Suppressor macrophage (primary cell): ENCODE measurements around the gene CREBRF.
"Not testable (repeated sequence)": the region's sequence is repeated elsewhere in the genome, so short reads cannot be mapped to it uniquely, and the experiment has no call there.

Source experiments
- DNase-seq, 4 experiments: peaks; one replicate each; pipeline ENCODE4 v3.0.0-alpha.2; 2020 to 2022

CREBRF gene

GRCh38 chr5:173035904-173036707, 20.0 kb upstream of the CREBRF start:
- DNase-seq: peak; percentile 30 to 64 (median 42)

- DNase-seq: no peak
Observed at GRCh38 chr5:173039188-173039587, 17.0 kb upstream of the CREBRF start.

GRCh38 chr5:173039964-173040363, 16.2 kb upstream of the CREBRF start:
- no peak for DNase-seq

- DNase-seq: no peak
Observed at GRCh38 chr5:173041881-173042762, 14.0 kb upstream of the CREBRF start.

- DNase-seq: no peak
Observed at GRCh38 chr5:173042763-173043107, 13.4 kb upstream of the CREBRF start.

GRCh38 chr5:173045474-173045873, 10.7 kb upstream of the CREBRF start:
- DNase-seq: no peak

GRCh38 chr5:173047096-173047837, 8.9 kb upstream of the CREBRF start:
- DNase-seq: not testable (repeated sequence)

- DNase-seq: no peak
Observed at GRCh38 chr5:173047838-173048105, 8.4 kb upstream of the CREBRF start.

GRCh38 chr5:173050791-173051190, 5.4 kb upstream of the CREBRF start:
- no peak for DNase-seq

- DNase-seq: no peak
Observed at GRCh38 chr5:173051746-173052145, 4.4 kb upstream of the CREBRF start.

- DNase-seq: no peak
Observed at GRCh38 chr5:173053041-173053440, 3.1 kb upstream of the CREBRF start.

- no peak for DNase-seq
Observed at GRCh38 chr5:173055042-173055721, 970 bp upstream of the CREBRF start.

GRCh38 chr5:173055722-173055982, 500 bp upstream of the CREBRF start:
- peak in 1 of 4 experiments; percentile 9 for DNase-seq

- DNase-seq: no peak
Observed at GRCh38 chr5:173056783-173057061, 570 bp downstream of the CREBRF start.

GRCh38 chr5:173057062-173057924, 1.1 kb downstream of the CREBRF start:
- peak; percentile 99 to 100 (median 99) for DNase-seq

GRCh38 chr5:173062141-173062540, 6.0 kb downstream of the CREBRF start:
- no peak for DNase-seq

GRCh38 chr5:173065155-173065554, 9.0 kb downstream of the CREBRF start:
- peak in 3 of 4 experiments; percentile 12 to 21 (median 12) for DNase-seq

GRCh38 chr5:173069671-173070070, 13.5 kb downstream of the CREBRF start:
- DNase-seq: peak; percentile 19 to 77 (median 60)

- DNase-seq: no peak
Observed at GRCh38 chr5:173075137-173075843, 19.1 kb downstream of the CREBRF start.

GRCh38 chr5:173075970-173076369, 19.8 kb downstream of the CREBRF start:
- no peak for DNase-seq

GRCh38 chr5:173076471-173076870, 20.3 kb downstream of the CREBRF start:
- DNase-seq: peak in 1 of 4 experiments; percentile 21

- no peak for DNase-seq
Observed at GRCh38 chr5:173078878-173079277, 22.7 kb downstream of the CREBRF start.
